ENCODE data around the gene SPTA1.

The SPTA1 gene

GRCh38 chr1:158607296-158607695 is 79.2 kb downstream of the SPTA1 start:
- in situ Hi-C loops (cut with HindIII; ENCODE audit: low pct_ligation_motif_present, low pct_unique_long_range_greater_than_20kb, low sequenced_read_pairs) = no loop called here
- DNase-seq = no peak

GRCh38 chr1:158604968-158605367 is 81.5 kb downstream of the SPTA1 start, which contains the start of gene OR10Z1:
TSS of gene OR10Z1 (plus strand) at chr1:158605268. CDS start at chr1:158606439, 1,171 bp downstream.
- no peak for DNase-seq
- in situ Hi-C loops (cut with HindIII; ENCODE audit: low pct_ligation_motif_present, low pct_unique_long_range_greater_than_20kb, low sequenced_read_pairs) = no loop called here

- no peak for DNase-seq
- in situ Hi-C loops (cut with HindIII; ENCODE audit: low pct_ligation_motif_present, low pct_unique_long_range_greater_than_20kb, low sequenced_read_pairs) = no loop called here
Observed at GRCh38 chr1:158600735-158601134, 85.8 kb downstream of the SPTA1 start.

- DNase-seq = no peak
Observed at GRCh38 chr1:158586942-158587341, 99.6 kb downstream of the SPTA1 start.

GRCh38 chr1:158583962-158584361 is 102.6 kb downstream of the SPTA1 start:
- in situ Hi-C loops (cut with HindIII; ENCODE audit: low pct_ligation_motif_present, low pct_unique_long_range_greater_than_20kb, low sequenced_read_pairs) = no loop called here
- no peak for DNase-seq

More at GRCh38 chr1:158586942-158587341, 99.6 kb downstream of the SPTA1 start:
- in situ Hi-C loops (cut with HindIII; ENCODE audit: low pct_ligation_motif_present, low pct_unique_long_range_greater_than_20kb, low sequenced_read_pairs) = no loop called here

GRCh38 chr1:158579733-158580132 is 106.8 kb downstream of the SPTA1 start, which contains the start of gene OR10X1:
TSS of gene OR10X1 (minus strand) at chr1:158579899. CDS start at chr1:158579899, 0 bp downstream.
- DNase-seq = no peak
- in situ Hi-C loops (cut with HindIII; ENCODE audit: low pct_ligation_motif_present, low pct_unique_long_range_greater_than_20kb, low sequenced_read_pairs) = no loop called here

GRCh38 chr1:158577561-158577960 is 109.0 kb downstream of the SPTA1 start:
- in situ Hi-C loops (cut with HindIII; ENCODE audit: low pct_ligation_motif_present, low pct_unique_long_range_greater_than_20kb, low sequenced_read_pairs) = no loop called here

GRCh38 chr1:158572226-158572625 is 114.3 kb downstream of the SPTA1 start:
- in situ Hi-C loops (cut with HindIII; ENCODE audit: low pct_ligation_motif_present, low pct_unique_long_range_greater_than_20kb, low sequenced_read_pairs) = no loop called here
- no peak for DNase-seq

More at GRCh38 chr1:158577561-158577960, 109.0 kb downstream of the SPTA1 start:
- DNase-seq = no peak

GRCh38 chr1:158570480-158570879 is 116.0 kb downstream of the SPTA1 start, which contains the start of gene OR6P1:
TSS of gene OR6P1 (minus strand) at chr1:158570580. CDS start at chr1:158563604, 6,976 bp downstream.
- in situ Hi-C loops (cut with HindIII; ENCODE audit: low pct_ligation_motif_present, low pct_unique_long_range_greater_than_20kb, low sequenced_read_pairs) = no loop called here

GRCh38 chr1:158564608-158565007 is 121.9 kb downstream of the SPTA1 start:
- in situ Hi-C loops (cut with HindIII; ENCODE audit: low pct_ligation_motif_present, low pct_unique_long_range_greater_than_20kb, low sequenced_read_pairs) = no loop called here
- no peak for DNase-seq

More at GRCh38 chr1:158570480-158570879, 116.0 kb downstream of the SPTA1 start, which contains the start of gene OR6P1:
- DNase-seq = no peak

GRCh38 chr1:158563853-158564252 is 122.7 kb downstream of the SPTA1 start:
- no peak for DNase-seq
- in situ Hi-C loops (cut with HindIII; ENCODE audit: low pct_ligation_motif_present, low pct_unique_long_range_greater_than_20kb, low sequenced_read_pairs) = no loop called here

Data from ACHN (cell line).